GM23338 (cell line): ENCODE data around the gene NPM3. TPM values are rescaled to one million over a fixed set of nuclear protein-coding genes. Genes with fewer than 3 reads are reported as not detected.

Source experiments
- CREB1 ChIP-seq: fragments of 250-450 bp; sonication (Bioruptor Pico); IDR thresholded peaks from 2 replicates; pipeline ENCODE4 v1.5.0; 2020; ENCODE audit warnings: low read depth, mild to moderate bottlenecking, moderate library complexity
- EZH2 ChIP-seq: fragments of 200-600 bp; sonication (generic); IDR thresholded peaks from one replicate; pipeline ENCODE4 v1.8.0; 2017; ENCODE audit warnings: antibody characterized with exemption, mild to moderate bottlenecking, low read depth; ENCODE audit not compliant: unreplicated experiment
- EZH2phosphoT487 ChIP-seq: fragments of 200-600 bp; sonication (generic); IDR thresholded peaks from one replicate; pipeline ENCODE4 v1.8.1; 2018; ENCODE audit warnings: antibody characterized with exemption; ENCODE audit not compliant: unreplicated experiment
- NANOG ChIP-seq: IDR thresholded peaks from 2 replicates; pipeline ENCODE4 v1.6.1; 2016; ENCODE audit warnings: antibody characterized with exemption, borderline replicate concordance
- polyA plus RNA-seq: library from polyadenylated mRNA; unstranded; fragments of >200 nt; fragmentation: Nextera tagmentation; extraction: Ambion mirVana; gene quantifications from 2 replicates; pipeline ENCODE4 v1.2.1, GENCODE V29; 2016
- total RNA-seq: library from RNA; depleted of rRNA; stranded (reverse); fragments of >200 nt; shearing (Covaris generic); gene quantifications from 2 replicates; pipeline ENCODE4 v1.2.3, GENCODE V29; 2014
- TF ChIP-seq, protein P1 (sequence below): fragments of 250-450 bp; sonication (Bioruptor Pico); IDR thresholded peaks from 2 replicates; pipeline ENCODE4 v1.5.0; 2020; ENCODE audit warnings: mild to moderate bottlenecking, moderate library complexity
- TF ChIP-seq, protein P2 (sequence below): IDR thresholded peaks from one replicate; pipeline ENCODE4 v1.6.1; 2018; ENCODE audit warnings: antibody characterized with exemption; ENCODE audit not compliant: unreplicated experiment

Gene NPM3
- total and polyA plus RNA-seq, 2 experiments from 2014 or later, result 31.5 to 258 TPM

GRCh38 chr10:101777619-101778145 lies 5.6 kb downstream of the NPM3 start (continued):
- TF ChIP-seq, protein P1, sequence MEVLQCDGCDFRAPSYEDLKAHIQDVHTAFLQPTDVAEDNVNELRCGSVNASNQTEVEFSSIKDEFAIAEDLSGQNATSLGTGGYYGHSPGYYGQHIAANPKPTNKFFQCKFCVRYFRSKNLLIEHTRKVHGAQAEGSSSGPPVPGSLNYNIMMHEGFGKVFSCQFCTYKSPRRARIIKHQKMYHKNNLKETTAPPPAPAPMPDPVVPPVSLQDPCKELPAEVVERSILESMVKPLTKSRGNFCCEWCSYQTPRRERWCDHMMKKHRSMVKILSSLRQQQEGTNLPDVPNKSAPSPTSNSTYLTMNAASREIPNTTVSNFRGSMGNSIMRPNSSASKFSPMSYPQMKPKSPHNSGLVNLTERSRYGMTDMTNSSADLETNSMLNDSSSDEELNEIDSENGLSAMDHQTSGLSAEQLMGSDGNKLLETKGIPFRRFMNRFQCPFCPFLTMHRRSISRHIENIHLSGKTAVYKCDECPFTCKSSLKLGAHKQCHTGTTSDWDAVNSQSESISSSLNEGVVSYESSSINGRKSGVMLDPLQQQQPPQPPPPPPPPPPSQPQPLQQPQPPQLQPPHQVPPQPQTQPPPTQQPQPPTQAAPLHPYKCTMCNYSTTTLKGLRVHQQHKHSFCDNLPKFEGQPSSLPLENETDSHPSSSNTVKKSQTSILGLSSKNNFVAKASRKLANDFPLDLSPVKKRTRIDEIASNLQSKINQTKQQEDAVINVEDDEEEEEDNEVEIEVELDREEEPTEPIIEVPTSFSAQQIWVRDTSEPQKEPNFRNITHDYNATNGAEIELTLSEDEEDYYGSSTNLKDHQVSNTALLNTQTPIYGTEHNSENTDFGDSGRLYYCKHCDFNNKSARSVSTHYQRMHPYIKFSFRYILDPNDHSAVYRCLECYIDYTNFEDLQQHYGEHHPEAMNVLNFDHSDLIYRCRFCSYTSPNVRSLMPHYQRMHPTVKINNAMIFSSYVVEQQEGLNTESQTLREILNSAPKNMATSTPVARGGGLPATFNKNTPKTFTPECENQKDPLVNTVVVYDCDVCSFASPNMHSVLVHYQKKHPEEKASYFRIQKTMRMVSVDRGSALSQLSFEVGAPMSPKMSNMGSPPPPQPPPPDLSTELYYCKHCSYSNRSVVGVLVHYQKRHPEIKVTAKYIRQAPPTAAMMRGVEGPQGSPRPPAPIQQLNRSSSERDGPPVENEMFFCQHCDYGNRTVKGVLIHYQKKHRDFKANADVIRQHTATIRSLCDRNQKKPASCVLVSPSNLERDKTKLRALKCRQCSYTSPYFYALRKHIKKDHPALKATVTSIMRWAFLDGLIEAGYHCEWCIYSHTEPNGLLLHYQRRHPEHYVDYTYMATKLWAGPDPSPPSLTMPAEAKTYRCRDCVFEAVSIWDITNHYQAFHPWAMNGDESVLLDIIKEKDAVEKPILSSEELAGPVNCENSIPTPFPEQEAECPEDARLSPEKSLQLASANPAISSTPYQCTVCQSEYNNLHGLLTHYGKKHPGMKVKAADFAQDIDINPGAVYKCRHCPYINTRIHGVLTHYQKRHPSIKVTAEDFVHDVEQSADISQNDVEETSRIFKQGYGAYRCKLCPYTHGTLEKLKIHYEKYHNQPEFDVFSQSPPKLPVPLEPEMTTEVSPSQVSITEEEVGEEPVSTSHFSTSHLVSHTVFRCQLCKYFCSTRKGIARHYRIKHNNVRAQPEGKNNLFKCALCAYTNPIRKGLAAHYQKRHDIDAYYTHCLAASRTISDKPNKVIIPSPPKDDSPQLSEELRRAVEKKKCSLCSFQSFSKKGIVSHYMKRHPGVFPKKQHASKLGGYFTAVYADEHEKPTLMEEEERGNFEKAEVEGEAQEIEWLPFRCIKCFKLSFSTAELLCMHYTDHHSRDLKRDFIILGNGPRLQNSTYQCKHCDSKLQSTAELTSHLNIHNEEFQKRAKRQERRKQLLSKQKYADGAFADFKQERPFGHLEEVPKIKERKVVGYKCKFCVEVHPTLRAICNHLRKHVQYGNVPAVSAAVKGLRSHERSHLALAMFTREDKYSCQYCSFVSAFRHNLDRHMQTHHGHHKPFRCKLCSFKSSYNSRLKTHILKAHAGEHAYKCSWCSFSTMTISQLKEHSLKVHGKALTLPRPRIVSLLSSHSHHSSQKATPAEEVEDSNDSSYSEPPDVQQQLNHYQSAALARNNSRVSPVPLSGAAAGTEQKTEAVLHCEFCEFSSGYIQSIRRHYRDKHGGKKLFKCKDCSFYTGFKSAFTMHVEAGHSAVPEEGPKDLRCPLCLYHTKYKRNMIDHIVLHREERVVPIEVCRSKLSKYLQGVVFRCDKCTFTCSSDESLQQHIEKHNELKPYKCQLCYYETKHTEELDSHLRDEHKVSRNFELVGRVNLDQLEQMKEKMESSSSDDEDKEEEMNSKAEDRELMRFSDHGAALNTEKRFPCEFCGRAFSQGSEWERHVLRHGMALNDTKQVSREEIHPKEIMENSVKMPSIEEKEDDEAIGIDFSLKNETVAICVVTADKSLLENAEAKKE (CRISPR knock-in tag), result no peak
- TF ChIP-seq CREB1 (CRISPR knock-in tag) (no peak), EZH2phosphoT487 (no peak), NANOG (no peak), EZH2 (no peak)
- TF ChIP-seq, protein P2, sequence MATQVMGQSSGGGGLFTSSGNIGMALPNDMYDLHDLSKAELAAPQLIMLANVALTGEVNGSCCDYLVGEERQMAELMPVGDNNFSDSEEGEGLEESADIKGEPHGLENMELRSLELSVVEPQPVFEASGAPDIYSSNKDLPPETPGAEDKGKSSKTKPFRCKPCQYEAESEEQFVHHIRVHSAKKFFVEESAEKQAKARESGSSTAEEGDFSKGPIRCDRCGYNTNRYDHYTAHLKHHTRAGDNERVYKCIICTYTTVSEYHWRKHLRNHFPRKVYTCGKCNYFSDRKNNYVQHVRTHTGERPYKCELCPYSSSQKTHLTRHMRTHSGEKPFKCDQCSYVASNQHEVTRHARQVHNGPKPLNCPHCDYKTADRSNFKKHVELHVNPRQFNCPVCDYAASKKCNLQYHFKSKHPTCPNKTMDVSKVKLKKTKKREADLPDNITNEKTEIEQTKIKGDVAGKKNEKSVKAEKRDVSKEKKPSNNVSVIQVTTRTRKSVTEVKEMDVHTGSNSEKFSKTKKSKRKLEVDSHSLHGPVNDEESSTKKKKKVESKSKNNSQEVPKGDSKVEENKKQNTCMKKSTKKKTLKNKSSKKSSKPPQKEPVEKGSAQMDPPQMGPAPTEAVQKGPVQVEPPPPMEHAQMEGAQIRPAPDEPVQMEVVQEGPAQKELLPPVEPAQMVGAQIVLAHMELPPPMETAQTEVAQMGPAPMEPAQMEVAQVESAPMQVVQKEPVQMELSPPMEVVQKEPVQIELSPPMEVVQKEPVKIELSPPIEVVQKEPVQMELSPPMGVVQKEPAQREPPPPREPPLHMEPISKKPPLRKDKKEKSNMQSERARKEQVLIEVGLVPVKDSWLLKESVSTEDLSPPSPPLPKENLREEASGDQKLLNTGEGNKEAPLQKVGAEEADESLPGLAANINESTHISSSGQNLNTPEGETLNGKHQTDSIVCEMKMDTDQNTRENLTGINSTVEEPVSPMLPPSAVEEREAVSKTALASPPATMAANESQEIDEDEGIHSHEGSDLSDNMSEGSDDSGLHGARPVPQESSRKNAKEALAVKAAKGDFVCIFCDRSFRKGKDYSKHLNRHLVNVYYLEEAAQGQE, result no peak
